ENCODE measurements around the gene UBAC2. TPM values are rescaled to one million over a fixed set of nuclear protein-coding genes. Genes with fewer than 3 reads are reported as not detected.
"Not testable (repeated sequence)": the region's sequence is repeated elsewhere in the genome, so short reads cannot be mapped to it uniquely, and the experiment has no call there.

UBAC2 gene
- total RNA-seq, 1 donor from 2014 or later, result 59.8 TPM

DNA sequence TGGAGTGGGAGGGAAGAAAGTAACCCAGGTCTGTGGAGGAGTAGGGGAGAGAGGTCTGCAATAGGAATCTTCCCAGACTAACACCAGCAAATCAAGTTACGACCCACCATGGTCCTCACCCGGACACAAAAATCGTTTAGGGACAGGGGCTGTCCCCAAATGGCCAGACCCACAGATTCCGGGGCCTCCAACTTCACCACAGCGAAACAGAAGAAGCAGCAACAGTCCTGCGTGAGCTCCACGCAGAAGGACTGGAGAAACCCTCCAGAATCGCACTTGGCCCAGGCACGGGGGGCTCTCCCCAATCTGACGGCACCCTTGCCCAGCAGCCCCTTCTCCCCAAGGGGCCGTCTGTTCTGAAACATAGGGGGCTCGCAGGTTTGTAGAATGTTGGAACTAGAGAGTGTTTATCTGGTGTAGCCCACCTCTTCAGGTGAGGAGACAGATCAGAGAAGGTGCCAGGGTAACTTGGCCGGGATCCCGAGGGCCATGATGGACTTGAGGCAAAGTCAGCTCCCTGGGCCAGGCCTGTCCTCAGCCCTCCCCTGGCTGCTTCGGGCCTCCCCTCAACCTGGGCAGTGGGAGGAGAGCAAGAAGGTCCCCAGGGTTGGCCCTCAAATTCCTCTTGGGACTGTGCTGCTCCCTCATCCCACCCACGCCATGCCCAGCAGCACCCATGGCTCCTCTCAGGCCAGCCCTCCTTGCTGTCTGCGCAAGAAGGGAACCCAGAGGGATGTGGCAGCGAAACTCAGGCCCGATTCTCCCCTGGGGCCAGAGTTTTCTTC is 189.1 kb downstream of the UBAC2 start:
- H3K36me3 Mint-ChIP-seq (ENCODE audit: low read depth), result peaks cover 6% of the 10 kb centered on the region
- H3K27me3 Mint-ChIP-seq (ENCODE audit: low read depth), result no peaks in the 10 kb centered on the region
- no peaks in the 10 kb centered on the region for H3K4me1 Mint-ChIP-seq
- peak overlapping the region; percentile 9 for H3K4me3 Mint-ChIP-seq
- DNase-seq (ENCODE audit: low read depth, low spot score), result no peak
- no peak overlapping the region for H3K27ac Mint-ChIP-seq (ENCODE audit: unreplicated experiment)
- no peaks in the 10 kb centered on the region for H3K9me3 Mint-ChIP-seq
- TF ChIP-seq, protein P1, sequence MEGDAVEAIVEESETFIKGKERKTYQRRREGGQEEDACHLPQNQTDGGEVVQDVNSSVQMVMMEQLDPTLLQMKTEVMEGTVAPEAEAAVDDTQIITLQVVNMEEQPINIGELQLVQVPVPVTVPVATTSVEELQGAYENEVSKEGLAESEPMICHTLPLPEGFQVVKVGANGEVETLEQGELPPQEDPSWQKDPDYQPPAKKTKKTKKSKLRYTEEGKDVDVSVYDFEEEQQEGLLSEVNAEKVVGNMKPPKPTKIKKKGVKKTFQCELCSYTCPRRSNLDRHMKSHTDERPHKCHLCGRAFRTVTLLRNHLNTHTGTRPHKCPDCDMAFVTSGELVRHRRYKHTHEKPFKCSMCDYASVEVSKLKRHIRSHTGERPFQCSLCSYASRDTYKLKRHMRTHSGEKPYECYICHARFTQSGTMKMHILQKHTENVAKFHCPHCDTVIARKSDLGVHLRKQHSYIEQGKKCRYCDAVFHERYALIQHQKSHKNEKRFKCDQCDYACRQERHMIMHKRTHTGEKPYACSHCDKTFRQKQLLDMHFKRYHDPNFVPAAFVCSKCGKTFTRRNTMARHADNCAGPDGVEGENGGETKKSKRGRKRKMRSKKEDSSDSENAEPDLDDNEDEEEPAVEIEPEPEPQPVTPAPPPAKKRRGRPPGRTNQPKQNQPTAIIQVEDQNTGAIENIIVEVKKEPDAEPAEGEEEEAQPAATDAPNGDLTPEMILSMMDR (conservative IDR thresholded peaks at IDR 0.05), result no peak

DNA sequence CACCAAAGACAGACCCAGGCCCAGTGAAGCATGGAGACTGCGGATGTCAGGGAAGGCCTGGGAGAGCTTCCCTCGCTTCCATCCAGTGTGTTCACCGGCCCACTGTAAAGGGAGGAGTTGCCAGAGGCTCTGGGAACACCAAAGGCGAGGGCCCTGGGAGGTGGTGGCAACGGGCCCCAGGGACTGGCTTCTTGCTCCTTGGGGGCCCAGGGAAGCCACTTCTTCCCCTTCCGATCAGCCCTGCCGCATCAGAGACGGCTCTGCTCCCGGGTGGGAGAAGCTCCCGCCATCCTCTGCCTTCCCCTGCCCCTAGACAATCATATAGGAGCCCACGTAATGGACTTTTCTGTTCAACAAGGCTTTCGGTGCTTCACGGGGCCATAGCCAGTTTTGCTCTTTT is 189.9 kb downstream of the UBAC2 start:
- H3K4me1 Mint-ChIP-seq, result no peaks in the 10 kb centered on the region

DNA sequence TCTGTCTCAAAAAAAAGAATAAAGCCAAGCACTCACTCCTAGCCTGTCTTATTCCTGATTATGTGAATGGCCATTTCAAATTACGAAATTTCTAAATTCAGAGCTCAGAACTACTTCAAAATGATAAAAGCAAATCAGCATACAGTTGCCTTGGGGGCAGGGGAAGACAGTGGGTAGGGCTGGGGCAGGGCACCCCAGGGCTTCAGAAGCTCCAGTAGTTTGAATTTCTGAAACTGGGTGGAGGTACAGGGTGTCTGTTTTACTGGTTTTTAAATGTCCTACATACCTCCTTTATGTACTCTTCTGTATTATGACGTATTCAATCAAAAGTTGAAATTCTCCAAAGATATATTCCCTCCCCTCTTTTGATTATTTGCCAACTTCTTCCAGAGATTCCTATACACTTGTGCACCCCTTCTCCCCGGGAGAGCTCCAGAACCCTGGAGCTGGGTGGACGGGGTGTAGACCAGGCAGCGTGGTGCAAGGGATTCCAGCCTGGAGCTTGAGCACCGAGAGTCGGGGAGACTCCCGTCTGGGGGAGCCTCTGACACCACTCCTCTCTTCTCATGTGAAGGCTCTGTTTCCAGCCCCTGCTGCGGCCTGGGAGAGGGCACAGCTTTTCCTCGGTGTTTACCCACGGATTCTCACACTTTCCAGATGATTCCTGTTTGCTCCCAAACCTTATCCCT is 191.3 kb downstream of the UBAC2 start:
- TF ChIP-seq, protein P1 (conservative IDR thresholded peaks at IDR 0.05), result no peak
- Mint-ChIP-seq H3K4me3 (no peak overlapping the region), H3K4me1 (no peaks in the 10 kb centered on the region), H3K27me3 (ENCODE audit: low read depth) (no peaks in the 10 kb centered on the region), H3K27ac (ENCODE audit: unreplicated experiment) (no peak overlapping the region), H3K9me3 (no peaks in the 10 kb centered on the region), H3K36me3 (ENCODE audit: low read depth) (peaks cover 6% of the 10 kb centered on the region)
- no peak for DNase-seq (ENCODE audit: low read depth, low spot score)

More for the DNA sequence above, 189.9 kb downstream of the UBAC2 start:
- Mint-ChIP-seq H3K27ac (ENCODE audit: unreplicated experiment) (no peak overlapping the region), H3K4me3 (no peak overlapping the region), H3K9me3 (no peaks in the 10 kb centered on the region), H3K36me3 (ENCODE audit: low read depth) (peaks cover 6% of the 10 kb centered on the region), H3K27me3 (ENCODE audit: low read depth) (no peaks in the 10 kb centered on the region)
- DNase-seq (ENCODE audit: low read depth, low spot score), result no peak
- TF ChIP-seq, protein P1 (conservative IDR thresholded peaks at IDR 0.05), result no peak

DNA sequence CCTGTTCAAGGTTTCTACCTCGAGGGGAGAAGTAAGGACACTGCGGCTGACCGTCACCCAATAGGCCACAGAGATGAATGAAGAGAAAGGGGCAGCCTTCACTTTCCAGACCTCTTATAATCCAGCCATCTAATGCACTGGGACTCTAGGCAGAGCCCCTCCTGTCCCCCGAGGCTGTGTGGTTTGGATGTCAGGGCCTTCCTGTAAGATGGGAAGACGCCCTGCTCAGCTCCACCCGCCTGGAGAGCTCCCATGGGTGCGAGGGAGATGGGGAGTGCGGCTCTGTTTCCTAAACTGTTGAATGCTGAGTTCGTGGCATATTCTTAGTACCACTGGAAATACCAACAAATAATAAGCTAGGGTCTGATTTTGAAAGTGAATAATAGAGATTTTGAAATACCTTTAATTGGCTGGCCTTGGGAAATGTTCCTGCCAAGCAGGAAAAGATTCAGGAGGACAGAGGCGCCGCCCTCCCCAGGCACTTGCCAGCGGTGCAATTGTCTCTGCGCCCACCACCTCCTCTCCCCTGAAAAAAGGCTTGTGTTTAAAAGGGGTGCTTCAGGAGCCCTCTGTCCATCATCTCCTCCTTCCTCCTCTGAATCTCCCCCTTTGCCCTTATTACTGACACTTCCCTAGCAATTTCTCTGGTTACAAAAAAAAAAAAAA is 191.9 kb downstream of the UBAC2 start:
- no peak overlapping the region for H3K4me3 Mint-ChIP-seq
- H3K27ac Mint-ChIP-seq (ENCODE audit: unreplicated experiment), result peak overlapping the region; percentile 72
- DNase-seq (ENCODE audit: low read depth, low spot score), result no peak
- H3K27me3 Mint-ChIP-seq (ENCODE audit: low read depth), result no peaks in the 10 kb centered on the region
- H3K36me3 Mint-ChIP-seq (ENCODE audit: low read depth), result peaks cover under 1% of the 10 kb centered on the region
- TF ChIP-seq, protein P1 (conservative IDR thresholded peaks at IDR 0.05), result no peak
- H3K4me1 Mint-ChIP-seq, result no peaks in the 10 kb centered on the region
- no peaks in the 10 kb centered on the region for H3K9me3 Mint-ChIP-seq

DNA sequence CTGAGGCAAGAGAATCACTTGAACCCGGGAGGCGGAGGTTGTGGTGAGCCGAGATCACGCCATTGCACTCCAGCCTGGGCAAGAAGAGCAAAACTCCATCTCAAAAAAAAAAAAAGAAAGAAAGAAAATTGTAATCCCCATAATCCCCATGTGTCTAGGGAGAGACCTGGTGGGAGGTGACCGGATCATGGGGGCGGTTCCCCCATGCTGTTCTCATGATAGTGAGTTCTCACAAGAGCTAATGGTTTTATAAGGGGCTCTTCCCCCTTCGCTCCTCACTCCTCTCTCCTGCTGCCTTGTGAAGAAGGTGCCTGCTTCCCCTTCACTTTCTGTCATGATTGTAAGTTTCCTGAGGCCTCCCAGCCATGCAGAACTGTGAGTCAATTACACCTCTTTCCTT is 192.7 kb downstream of the UBAC2 start:
- H3K9me3 Mint-ChIP-seq; H3K27me3 Mint-ChIP-seq (ENCODE audit: low read depth); H3K4me1 Mint-ChIP-seq; H3K4me3 Mint-ChIP-seq; H3K36me3 Mint-ChIP-seq (ENCODE audit: low read depth); DNase-seq (ENCODE audit: low read depth, low spot score): not testable (repeated sequence)
- H3K27ac Mint-ChIP-seq (ENCODE audit: unreplicated experiment), result peak overlapping the region; percentile 79

Data from neural crest cell (in vitro differentiated cells).